PFSK-1 (cell line): ENCODE data around the gene GMEB2.

ENCODE experiments used
- FOXP2 ChIP-seq: optimal IDR thresholded peaks from 2 replicates; pipeline ENCODE3; 2011; ENCODE audit warnings: borderline replicate concordance, control low read depth, inconsistent platforms; ENCODE audit not compliant: insufficient read depth; ENCODE audit errors: extremely low read length, extremely low read depth
- POLR2AphosphoS5 ChIP-seq: IDR thresholded peaks from 2 replicates; pipeline ENCODE4 v1.6.1; 2012; ENCODE audit warnings: low read depth, mild to moderate bottlenecking, control low read depth, low read length, moderate library complexity
- SIN3A ChIP-seq: IDR thresholded peaks from 2 replicates; pipeline ENCODE4 v1.6.1; 2012; ENCODE audit warnings: mild to moderate bottlenecking, low read length, moderate library complexity, borderline replicate concordance; ENCODE audit not compliant: insufficient read depth
- TAF1 ChIP-seq: IDR thresholded peaks from 2 replicates; pipeline ENCODE4 v1.6.1; 2012; ENCODE audit warnings: low read length, control low read depth, borderline replicate concordance; ENCODE audit not compliant: insufficient read depth
- TF ChIP-seq, protein P1 (sequence below), 2 experiments: IDR thresholded peaks; 2 replicates each; pipeline versions ENCODE4 v1.6.1 to v1.8.0; 2011 to 2012; ENCODE audit warnings: low read depth in 2 of 2, low read length in 2 of 2, control low read depth in 1 of 2, inconsistent platforms in 1 of 2, mild to moderate bottlenecking in 1 of 2, moderate library complexity in 1 of 2; ENCODE audit not compliant: insufficient read depth in 1 of 2

The GMEB2 gene

DNA sequence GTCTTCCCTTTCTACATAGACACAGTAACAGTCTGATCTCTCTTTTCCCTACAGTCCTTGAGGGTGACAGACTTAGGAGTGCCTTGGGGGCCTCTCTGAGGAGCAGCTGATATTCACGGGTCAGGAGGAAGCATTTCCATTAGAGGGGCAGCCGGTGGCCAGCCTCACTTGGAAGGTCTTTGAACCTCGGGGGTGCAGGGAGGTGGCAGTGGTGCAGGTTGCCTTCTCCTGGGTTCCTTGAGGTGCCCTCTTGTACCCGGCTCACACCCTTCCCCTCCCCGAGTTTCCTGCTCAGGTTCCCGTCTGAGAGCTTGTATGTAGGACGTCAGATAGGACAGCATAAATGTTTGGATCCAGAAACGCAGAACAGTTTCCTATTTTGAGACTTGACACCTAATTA lies 33.7 kb upstream of the GMEB2 start:
- TF ChIP-seq, protein P1, sequence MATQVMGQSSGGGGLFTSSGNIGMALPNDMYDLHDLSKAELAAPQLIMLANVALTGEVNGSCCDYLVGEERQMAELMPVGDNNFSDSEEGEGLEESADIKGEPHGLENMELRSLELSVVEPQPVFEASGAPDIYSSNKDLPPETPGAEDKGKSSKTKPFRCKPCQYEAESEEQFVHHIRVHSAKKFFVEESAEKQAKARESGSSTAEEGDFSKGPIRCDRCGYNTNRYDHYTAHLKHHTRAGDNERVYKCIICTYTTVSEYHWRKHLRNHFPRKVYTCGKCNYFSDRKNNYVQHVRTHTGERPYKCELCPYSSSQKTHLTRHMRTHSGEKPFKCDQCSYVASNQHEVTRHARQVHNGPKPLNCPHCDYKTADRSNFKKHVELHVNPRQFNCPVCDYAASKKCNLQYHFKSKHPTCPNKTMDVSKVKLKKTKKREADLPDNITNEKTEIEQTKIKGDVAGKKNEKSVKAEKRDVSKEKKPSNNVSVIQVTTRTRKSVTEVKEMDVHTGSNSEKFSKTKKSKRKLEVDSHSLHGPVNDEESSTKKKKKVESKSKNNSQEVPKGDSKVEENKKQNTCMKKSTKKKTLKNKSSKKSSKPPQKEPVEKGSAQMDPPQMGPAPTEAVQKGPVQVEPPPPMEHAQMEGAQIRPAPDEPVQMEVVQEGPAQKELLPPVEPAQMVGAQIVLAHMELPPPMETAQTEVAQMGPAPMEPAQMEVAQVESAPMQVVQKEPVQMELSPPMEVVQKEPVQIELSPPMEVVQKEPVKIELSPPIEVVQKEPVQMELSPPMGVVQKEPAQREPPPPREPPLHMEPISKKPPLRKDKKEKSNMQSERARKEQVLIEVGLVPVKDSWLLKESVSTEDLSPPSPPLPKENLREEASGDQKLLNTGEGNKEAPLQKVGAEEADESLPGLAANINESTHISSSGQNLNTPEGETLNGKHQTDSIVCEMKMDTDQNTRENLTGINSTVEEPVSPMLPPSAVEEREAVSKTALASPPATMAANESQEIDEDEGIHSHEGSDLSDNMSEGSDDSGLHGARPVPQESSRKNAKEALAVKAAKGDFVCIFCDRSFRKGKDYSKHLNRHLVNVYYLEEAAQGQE (IDR thresholded peaks at IDR 0.05; ENCODE audit: insufficient read depth in 1 of 2, low read depth in 2 of 2, low read length in 2 of 2), result no peak
- no peak for TF ChIP-seq POLR2AphosphoS5
- TF ChIP-seq FOXP2, result no peak
- TF ChIP-seq SIN3A, result no peak
- no peak for TF ChIP-seq TAF1

DNA sequence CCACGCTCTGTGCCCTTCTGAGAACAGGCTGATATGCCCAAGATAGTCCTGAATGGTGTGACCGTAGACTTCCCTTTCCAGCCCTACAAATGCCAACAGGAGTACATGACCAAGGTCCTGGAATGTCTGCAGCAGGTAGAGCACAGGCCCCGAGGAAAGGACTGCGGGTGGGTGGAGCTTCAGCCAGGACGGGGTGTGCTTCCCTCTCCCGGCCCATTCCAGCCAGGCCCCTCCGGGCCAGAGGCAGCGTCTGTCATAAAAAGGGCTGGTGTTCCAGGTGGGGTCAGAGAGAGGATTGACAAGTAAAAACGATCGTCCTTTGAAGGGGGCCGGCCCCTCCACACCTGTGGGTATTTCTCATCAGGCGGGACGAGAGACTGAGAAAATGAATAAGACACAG lies 32.5 kb upstream of the GMEB2 start:
- TF ChIP-seq SIN3A, result no peak
- TF ChIP-seq, protein P1 (IDR thresholded peaks at IDR 0.05; ENCODE audit: insufficient read depth in 1 of 2, low read depth in 2 of 2, low read length in 2 of 2), result no peak
- no peak for TF ChIP-seq TAF1
- no peak for TF ChIP-seq FOXP2

DNA sequence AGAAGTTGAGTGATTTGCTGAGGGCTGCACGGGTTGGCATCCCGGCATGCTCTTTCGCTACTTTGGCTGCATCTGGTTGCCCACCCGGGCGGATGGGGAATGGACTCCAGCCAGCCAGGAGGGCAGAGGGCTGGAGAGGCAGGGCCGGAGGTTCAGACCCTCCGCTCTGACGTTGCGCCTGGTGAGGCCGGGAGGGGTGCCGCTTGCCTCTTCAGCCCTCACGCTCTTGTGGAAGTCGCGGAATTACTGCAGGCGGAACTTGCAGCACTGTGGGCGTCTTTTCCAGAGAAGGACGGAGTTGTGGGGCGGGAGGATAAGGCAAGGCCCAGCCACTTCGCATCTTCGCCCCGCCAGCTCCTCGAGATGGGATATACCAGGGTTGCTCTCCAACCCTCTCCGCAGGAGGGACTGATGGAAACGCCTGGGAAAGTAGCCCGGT lies 31.9 kb upstream of the GMEB2 start:
- TF ChIP-seq, protein P1 (IDR thresholded peaks at IDR 0.05; ENCODE audit: insufficient read depth in 1 of 2, low read depth in 2 of 2, low read length in 2 of 2), result no peak
- no peak for TF ChIP-seq POLR2AphosphoS5
- TF ChIP-seq FOXP2, result no peak
- TF ChIP-seq SIN3A, result no peak; the same call in 1 of the 2 replicates
- TF ChIP-seq TAF1, result no peak

DNA sequence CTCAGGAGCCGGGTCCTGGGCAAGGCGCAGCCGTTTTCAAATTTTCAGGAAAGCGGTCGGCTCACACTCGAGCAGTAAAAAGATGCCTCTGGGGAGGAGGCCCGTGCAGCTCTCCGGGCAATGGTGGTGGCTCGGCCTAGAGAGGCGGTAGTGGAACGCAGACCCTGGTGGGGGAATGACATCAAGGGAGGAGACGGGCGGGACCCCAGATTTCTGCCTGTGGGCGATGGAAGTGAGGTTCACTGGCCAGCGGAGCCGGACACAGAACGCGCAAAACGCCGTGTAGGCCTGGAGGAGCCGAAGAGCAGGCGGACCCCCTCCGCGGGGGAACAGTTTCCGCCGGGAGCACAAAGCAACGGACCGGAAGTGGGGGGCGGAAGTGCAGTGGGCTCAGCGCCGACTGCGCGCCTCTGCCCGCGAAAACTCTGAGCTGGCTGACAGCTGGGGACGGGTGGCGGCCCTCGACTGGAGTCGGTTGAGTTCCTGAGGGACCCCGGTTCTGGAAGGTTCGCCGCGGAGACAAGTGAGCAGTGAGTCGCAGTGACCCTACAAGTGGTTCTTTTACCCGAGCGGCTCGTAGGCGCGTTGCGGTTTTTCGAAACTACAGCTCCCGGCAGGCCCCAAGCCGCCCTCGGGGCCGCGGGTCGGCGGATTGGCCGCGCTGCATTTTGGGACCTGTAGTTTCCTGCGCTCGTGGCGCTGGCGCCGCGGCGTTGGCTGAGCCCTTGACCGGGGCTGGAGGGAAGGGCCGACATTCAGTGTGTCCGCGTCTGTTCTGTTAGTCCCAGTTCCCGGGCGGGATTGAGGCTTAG lies 31.2 kb upstream of the GMEB2 start, which contains the start of gene RTEL1:
Gene RTEL1 (plus strand): TSS at position 376 of the 812 bp plus-strand sequence. CDS start 1,091 bp downstream, outside the sequence.
- TF ChIP-seq, protein P1 (IDR thresholded peaks at IDR 0.05; ENCODE audit: insufficient read depth in 1 of 2, low read depth in 2 of 2, low read length in 2 of 2), result peak; percentile 58 to 67; a peak in 3 of 4 replicates
- TF ChIP-seq FOXP2, result peak; percentile 76
- 0 out of 2 replicates have a peak, but pooled peaks have one; percentile 30 for TF ChIP-seq SIN3A
- peak; percentile 94 for TF ChIP-seq TAF1
- peak; percentile 74 for TF ChIP-seq POLR2AphosphoS5
